GM21381 (cell line): ENCODE measurements around the gene SPACDR.
"Not testable (repeated sequence)": the region's sequence is repeated elsewhere in the genome, so short reads cannot be mapped to it uniquely, and the experiment has no call there.

Experiments used
- ATAC-seq: cut with Tn5 transposase; IDR thresholded peaks from one replicate; pipeline ENCODE4 v1.9.1; 2021; ENCODE audit warnings: mild to moderate bottlenecking, moderate library complexity; ENCODE audit not compliant: unreplicated experiment

The SPACDR gene, protein sequence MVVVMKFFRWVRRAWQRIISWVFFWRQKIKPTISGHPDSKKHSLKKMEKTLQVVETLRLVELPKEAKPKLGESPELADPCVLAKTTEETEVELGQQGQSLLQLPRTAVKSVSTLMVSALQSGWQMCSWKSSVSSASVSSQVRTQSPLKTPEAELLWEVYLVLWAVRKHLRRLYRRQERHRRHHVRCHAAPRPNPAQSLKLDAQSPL

DNA sequence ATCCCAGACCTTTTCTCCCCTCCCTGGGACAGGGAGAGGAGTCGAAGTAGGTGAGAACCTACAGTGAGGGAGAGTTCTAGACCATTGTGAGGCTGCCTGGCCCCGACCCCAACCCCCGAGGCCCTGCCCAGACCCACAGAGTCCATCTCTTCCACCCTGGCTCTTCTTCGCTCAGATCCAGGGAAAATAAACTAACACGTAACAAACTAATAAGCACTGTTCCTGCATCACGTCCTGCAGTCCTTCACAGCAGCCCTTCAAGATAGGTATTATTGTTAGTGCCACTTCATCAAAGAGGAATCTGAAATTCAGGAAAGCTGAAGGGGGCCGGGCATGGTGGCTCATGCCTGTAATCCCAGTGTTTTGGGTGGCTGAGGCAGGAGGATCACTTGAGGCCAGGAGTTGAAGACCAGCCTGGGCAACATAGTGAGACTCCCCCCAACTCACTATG lies at the start of gene SPACDR:
SPACDR (minus strand) TSS at position 51 of the 451 bp plus-strand sequence. CDS start 235 bp downstream, outside the sequence.
- no peak for ATAC-seq

DNA sequence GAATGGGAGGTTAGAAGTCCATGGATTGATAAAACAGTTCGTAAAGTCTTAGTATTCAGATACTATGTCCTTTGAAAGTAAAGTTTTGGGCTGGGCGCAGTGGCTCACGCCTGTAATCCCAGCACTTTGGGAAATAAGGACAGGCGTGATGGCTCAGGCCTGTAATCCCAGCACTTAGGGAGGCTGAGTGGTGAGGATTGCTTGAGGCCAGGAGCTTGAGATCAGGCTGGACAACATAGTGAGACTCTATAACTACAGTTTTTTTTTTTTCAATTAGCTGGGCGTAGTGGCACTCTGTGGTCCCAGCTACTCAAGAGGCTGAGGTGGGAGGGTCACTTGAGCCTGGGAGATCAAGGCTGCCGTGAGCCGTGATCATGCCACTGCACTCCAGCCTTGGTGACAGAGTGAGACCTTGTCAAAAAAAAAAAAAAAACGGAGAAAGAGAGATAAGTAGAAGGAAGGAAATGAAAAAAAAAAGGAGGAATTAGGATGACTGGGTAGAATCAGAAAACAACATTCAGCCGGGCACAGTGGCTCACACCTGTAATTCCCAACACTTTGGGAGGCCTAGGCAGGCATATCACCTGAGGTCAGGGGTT lies 49.3 kb upstream of the SPACDR start:
- ATAC-seq = no peak

DNA sequence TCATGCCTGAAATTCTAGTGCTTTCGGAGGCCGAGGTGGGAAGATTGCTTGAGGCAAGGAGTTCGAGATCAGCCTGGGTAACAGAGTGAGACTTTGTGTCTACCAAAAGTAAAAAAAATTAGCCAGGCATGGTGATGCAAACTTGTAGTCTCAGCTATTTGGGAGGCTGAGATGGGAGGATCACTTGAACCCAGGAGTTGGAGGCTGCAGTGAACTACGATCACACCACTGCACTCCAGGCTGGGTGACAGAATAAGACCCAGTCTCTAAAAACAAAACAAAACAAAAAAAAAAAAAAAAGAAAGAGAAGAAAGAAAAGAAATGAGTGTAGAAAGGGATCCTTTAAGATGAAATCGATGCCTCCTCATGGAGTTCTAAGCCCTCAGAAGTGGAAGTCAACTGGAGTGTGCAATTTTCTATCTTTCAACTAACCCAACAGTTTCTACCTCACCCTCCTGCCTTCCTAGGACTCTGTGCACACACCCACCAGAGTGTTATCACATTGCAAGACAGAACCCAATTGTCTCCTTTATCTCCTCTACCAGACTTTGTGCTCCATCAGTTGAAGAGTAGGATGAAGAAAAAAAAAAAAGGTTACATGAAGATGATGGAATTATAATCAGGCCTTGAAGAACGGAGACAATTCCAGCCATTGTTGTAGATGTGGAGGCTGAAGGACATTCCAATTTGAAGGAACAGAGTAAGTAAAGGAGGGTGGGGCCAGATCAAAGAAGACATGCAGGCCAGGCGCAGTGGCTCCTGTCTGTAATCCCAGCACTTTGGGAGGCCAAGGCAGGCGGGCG lies 46.6 kb upstream of the SPACDR start:
- ATAC-seq = no peak

DNA sequence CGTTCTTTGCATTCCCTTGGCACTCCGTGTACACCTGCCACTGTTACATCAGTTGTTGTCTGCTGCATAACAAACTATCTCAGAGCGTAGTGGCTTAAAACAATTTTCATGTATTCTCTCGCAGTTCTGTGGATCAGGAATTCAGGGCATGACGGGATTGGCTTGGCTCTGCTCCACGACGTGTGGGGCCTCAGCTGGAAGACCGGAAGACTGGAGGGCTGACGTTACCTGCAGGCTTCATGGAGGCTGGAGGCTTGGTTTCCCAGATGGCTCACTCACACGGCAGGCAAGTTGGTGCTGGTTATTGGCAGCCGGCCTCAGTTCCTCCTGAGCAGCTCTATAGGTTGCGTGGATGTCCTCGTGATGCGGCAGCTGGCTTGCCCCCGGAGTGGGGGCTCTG lies 45.2 kb upstream of the SPACDR start:
- ATAC-seq = no peak

DNA sequence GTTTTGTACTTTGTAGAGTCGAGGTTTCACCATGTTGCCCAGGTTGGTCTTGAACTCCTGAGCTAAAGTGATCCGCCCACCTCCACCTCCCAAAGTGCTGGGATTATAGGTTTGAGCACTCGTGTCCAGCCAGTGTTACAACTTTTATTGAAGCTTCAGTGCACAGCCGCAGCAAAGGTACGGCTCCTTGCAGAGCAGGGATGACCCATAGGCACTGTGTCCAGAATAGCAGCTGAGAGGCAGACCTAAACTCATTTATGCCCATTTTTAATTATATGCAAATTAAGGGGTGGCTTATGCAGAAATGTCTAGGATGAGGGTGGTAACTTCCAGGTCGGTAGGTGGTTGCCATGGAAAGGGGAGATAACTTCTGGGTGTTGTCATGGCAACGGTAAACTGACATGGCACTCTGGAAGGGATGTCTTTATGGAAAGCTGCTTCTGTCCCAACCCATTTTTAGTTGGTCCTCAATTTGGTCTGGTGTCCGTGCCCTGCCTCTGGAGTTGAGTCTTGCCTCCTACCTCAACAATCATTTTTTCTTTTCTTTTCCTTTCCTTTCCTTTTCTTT lies 42.4 kb upstream of the SPACDR start:
- ATAC-seq = no peak

DNA sequence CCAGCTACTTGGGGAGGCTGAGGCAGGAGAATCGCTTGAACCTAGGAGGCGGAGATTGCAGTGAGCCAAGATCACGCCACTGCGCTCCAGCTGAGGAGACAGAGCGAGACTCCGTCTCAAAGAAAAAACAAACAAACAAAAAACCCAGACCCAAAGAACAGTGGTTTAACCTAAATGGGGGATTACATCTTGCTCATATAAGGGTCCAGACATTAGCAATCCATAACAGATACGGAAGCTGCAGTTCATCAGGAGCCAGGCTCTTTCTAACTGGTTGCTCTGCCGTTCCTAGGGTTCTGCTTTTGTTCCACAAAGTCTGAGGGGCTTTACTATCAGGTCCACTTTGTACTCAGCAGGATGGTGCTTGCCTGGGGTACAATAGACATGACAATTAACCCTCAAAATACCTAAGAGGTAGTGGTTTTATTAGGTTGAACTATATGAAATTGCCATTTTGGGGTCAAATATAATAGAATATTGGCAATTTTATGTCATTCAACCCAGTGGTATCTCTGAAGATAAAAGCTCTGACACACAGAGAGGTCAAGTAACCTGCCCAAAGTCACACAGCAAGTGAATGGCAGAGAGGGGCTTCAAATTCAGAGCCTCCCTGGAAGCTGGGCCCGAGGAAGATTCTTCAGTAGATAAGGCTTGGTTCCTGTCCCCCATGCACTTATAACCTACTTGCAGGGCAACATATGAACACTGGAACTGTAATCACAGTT lies 41.0 kb upstream of the SPACDR start:
- no peak for ATAC-seq

DNA sequence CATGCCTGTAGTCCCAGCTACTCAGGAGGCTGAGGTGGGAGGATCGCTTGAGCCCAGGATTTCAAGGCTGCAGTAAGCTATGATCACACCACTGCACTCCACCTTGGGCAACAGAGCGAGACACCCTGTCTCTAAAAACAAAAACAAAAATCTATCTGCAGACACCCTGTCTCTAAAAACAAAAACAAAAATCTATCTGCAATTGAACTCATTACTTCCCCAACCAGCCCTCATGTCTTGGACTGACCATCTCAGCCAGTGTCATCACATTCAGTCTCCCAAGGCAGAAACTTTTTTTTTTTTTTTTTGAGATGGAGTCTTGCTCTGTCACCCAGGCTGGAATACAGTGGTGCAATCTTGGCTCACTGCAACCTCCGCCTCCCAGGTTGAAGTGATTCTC lies 40.0 kb upstream of the SPACDR start:
- ATAC-seq = not testable (repeated sequence)

DNA sequence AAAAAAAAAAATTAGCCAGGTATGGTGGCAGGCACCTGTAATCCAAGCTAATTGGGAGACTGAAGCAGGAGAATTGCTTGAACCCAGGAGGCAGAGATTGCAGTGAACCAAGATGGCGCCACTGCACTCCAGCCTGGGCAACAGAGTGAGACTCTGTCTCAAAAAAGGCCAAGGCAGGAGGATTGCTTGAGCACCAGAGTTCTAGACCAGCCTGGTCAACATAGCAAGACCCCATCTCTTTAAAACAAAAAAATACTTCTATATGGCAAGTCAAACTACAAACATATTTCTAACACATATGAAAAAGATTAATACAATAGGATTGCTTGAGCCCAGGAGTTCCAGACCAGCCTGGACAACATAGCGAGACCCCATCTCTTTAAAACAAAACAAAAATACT lies 36.7 kb upstream of the SPACDR start:
- ATAC-seq = not testable (repeated sequence)

DNA sequence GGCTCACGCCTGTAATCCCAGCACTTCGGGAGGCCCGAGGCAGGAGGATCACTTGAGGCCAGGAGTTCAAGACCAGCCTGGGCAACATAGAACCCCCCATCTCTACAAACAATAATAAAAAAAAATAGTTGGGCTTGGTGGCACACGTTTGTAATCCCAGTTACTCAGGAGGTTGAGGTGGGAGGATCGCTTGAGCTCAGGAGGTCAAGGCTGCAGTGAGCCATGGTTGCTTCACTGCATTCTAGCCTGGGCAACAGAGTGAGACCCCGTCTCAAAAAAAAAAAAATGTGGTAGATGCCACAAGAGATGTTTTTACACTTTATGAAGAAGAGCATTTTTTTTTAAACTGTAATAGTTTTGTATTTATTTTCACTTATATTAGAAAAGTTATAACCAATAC lies 32.4 kb upstream of the SPACDR start:
- no peak for ATAC-seq

DNA sequence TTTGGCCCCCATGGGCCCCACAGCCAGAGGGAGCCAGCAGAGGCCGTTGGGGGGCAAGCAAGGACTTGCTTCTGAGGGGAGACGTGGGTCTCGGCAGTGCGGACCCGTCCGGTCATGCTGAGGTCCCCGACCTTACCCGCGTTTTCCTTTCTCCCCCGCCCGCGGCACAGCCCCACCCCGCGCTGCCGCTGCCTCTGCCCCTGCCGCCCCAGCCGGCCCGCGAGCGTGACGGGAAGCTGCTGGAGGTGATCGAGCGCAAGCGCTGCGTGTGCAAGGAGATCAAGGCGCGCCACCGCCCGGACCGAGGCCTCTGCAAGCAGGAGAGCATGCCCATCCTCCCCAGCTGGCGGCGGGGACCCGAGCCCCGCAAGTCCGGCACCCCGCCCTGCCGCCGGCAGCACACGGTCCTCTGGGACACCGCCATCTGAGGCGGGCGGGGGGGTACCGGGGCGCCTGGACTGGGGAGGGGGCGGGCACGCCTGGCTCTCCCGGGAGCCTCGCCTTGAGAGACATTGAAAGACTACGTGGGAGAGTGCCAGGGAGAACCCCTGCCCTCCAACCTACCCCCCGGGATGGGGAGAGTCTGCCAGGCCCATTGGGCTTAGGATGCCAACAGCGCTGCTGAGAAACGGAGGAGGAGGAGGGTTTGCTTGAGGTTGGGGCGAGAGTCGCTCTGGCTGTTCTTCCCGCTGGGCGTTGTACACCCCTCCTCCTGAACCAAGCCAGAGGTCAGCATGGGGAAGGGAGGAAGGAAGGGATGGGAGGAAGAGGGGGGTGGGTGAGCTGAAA lies 29.6 kb upstream of the SPACDR start:
- no peak for ATAC-seq

DNA sequence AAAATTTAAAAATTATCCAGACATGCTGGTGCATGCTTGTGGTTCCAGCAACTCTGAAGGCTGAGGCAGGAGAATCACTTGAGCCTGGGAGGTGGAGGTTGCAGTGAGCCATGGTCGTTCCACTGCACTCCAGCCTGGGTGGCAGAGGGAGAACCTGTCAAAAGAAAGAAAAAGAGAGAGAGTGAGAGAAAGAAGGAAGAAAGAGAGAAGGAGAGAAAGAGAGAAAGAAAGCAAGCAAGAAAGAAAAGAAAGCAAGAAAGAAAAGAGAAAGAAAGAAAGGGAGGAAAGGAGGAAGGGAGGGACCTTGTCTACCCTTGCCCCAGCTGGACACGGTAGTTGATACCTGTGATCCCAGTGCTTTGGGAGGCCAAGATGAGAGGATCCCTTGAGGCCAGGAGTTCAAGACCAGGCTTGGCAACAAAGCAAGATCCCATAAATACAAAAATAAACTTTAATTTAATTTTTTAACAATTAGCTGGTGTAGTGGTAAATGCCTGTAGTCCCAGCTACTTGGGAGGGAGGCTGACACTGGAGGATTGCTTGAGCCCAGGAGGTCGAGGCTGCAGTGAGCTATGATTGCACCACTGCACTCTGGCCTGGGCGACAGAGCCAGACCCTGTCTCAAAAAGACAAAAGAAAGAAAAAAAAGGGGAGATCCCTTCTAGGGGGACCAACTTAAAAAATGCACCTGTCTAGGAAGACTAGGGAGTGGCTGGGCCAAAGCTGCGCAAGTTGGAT lies 28.8 kb upstream of the SPACDR start:
- no peak for ATAC-seq

DNA sequence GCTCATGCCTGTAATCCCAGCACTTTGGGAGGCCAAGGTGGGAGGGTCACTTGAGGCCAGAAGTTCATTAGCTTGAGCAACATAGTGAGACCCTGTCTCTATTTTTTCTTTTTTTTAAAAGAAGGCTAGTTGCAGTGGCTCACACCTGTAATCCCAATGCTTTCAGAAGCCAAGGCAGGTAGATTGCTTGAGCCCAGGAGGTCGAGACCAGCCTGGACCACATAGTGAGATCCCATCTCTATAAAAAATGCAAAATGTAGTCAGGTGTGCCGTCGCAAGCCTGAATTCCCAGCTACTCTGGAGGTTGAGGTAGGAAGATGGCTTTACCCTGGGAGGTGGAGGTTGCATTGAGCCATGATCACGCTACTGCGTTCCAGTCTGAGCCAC lies 27.1 kb upstream of the SPACDR start:
- ATAC-seq = no peak

DNA sequence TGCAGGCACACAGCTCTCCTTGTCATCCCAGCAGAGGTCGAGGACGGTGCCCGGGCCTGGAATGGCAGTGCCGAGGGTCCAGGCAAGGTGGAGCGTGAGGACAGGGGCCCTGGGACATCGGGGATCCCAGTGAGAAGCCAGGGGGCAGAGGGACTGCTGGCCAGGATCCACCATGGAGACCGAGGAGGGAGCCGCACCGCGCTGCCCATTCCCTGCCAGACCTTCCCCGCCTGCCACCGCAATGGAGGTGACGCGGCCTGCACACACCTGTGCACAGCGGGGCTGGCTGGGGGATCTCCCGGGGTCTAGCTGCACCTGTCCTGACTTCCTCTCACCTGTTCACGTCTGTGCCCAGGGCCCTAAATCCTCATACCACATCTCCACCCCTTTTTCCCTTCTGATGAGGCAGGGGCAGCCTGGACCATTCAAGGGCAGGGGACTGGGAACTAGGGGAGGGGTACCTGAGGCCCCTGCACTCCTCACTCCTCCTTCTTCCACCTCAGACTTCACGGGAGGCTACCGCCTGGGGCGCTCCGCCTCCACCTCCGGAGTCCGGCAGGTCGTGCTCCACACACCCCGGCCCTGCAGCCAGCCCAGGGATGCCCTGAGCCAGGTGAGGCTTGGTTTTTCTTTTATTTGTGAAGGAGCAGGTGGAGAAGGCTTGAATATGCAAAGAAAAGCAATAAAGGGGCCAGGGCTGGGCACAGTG lies 26.6 kb upstream of the SPACDR start:
- no peak for ATAC-seq

DNA sequence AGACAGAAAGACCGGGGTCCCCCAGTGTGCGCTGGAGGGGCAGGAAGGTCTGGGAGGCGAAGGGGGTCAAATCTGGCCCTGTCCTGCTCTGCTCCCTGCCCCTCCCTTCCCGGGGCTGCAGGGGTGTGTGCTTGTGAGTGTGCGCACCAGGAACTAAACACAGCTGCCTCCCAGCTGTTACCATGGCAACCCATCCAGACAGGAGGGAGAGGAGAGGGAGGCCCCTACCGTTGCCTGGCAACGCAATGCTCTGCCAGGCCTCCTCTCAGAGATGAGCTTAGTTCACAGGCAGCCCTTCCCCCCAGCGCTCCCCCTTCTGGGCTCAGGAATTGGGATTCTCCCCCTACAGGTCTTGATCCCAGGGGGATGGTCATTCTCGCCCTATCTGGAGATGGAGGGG lies 25.8 kb upstream of the SPACDR start:
- no peak for ATAC-seq

DNA sequence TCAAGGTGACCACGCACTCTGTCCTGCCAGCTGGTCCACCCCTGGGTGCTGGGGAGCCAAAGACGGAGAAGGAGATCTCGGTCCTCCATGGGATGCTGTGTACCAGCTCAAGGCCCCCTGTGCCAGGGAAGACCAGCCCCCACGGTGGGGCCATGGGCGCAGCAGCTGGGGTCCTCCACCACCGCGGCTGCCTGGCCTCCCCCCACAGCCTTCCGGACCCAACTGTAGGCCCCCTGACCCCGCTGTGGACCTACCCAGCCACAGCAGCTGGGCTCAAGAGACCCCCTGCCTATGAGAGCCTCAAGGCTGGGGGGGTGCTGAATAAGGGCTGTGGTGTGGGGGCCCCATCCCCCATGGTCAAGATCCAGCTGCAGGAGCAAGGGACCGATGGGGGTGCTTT lies 25.1 kb upstream of the SPACDR start:
- no peak for ATAC-seq

DNA sequence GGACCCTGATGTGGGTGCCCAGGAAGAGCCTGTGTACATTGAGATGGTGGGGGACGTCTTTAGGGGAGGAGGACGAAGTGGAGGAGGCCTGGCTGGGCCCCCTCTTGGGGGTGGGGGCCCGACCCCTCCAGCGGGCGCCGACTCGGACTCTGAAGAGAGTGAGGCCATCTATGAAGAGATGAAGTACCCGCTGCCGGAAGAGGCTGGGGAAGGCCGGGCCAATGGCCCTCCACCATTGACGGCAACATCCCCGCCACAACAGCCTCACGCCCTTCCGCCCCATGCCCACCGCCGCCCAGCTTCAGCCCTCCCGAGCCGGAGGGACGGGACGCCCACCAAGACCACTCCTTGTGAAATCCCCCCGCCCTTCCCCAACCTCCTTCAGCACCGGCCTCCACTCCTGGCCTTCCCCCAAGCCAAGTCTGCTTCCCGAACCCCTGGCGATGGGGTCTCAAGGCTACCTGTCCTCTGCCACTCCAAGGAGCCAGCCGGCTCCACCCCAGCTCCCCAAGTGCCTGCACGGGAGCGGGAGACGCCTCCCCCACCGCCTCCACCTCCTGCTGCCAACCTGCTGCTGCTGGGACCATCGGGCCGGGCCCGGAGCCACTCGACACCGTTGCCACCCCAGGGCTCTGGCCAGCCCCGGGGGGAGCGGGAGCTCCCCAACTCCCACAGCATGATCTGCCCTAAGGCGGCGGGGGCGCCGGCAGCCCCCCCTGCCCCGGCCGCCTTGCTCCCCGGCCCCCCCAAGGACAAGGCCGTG lies 24.5 kb upstream of the SPACDR start:
- ATAC-seq = no peak

DNA sequence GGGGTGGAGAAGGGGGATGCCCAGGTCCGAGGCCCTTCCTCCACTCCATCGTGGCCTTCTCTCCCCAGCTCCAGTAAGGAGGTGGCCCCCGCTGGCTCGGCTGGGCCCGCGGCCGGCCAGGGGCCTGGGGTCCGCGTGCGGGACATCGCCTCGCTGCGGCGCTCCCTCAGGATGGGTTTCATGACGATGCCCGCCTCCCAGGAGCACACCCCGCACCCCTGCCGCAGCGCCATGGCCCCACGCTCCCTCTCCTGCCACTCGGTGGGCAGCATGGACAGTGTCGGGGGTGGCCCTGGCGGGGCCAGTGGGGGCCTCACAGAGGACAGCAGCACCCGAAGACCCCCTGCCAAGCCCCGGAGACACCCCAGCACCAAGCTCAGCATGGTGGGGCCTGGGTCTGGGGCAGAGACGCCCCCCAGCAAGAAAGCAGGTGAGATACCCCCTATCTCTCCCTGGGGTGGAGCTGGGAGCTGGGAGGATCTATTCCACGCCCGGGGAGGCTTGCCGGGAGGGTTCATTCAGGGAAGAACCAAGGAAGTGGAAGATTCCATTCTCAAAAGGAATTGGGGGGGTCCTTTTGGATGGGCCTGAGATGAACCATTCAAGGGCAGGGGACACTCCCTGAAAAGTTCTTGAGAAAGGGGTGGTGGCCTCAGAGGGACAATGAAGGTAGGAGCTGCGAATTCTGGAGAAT lies 22.8 kb upstream of the SPACDR start:
- ATAC-seq = no peak
